ENCODE results near the gene CCDC146.
A peak's percentile ranks its signal among the peaks of the same experiment; 100 is the strongest.

CCDC146 gene

DNA sequence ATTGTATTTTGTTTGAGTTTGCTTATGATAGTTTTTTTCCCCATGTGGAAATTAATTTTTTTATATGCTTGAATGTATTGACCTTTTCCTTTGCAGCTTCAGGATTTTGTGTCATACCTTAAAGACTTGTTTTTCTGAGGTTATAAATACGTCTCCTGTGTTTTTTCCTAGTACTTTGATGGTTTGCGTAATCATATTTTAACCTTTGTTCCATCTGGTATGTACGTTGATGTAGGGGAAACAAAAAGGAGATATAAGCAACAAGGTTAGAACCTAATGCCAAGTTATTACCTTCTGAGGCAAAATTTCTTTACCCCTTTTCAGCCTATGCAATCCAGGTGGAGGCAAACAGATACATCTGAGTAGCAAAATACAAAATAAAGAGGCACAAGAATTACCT is 59.3 kb downstream of the CCDC146 start:
- no peak overlapping the region for H3K4me3 ChIP-seq (ENCODE audit: low read depth, low read length)
- TF ChIP-seq, protein P1, sequence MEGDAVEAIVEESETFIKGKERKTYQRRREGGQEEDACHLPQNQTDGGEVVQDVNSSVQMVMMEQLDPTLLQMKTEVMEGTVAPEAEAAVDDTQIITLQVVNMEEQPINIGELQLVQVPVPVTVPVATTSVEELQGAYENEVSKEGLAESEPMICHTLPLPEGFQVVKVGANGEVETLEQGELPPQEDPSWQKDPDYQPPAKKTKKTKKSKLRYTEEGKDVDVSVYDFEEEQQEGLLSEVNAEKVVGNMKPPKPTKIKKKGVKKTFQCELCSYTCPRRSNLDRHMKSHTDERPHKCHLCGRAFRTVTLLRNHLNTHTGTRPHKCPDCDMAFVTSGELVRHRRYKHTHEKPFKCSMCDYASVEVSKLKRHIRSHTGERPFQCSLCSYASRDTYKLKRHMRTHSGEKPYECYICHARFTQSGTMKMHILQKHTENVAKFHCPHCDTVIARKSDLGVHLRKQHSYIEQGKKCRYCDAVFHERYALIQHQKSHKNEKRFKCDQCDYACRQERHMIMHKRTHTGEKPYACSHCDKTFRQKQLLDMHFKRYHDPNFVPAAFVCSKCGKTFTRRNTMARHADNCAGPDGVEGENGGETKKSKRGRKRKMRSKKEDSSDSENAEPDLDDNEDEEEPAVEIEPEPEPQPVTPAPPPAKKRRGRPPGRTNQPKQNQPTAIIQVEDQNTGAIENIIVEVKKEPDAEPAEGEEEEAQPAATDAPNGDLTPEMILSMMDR (IDR thresholded peaks at IDR 0.05; ENCODE audit: borderline replicate concordance, insufficient read depth, low read depth, low read length) = no peak

- TF ChIP-seq, protein P1 (IDR thresholded peaks at IDR 0.05; ENCODE audit: borderline replicate concordance, insufficient read depth, low read depth, low read length) = no peak
- H3K4me3 ChIP-seq (ENCODE audit: low read depth, low read length) = no peak overlapping the region
Observed at GRCh38 chr7:77182261-77182660, 59.8 kb downstream of the CCDC146 start.

DNA sequence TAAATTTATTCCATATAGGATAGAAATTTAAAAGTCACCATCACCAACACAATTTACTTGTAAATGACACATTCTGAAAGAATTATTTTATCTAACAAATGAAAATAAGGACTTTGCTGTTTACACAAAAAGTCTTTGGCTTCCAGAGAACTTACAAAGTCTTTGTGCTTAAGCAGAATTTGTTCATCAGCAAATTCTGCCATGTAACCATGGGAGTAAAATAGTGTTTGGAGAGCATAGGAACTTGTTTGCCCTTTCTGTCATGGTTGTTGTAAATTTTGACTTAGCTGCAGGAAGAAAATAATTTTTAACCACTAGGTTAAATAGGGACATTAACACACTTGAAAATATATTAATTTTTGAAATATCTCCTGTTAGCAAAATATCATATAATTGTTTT is 62.0 kb downstream of the CCDC146 start:
- TF ChIP-seq, protein P1 (IDR thresholded peaks at IDR 0.05; ENCODE audit: borderline replicate concordance, insufficient read depth, low read depth, low read length) = no peak
- no peak overlapping the region for H3K4me3 ChIP-seq (ENCODE audit: low read depth, low read length)

- H3K4me3 ChIP-seq (ENCODE audit: low read depth, low read length) = no peak overlapping the region
- TF ChIP-seq, protein P1 (IDR thresholded peaks at IDR 0.05; ENCODE audit: borderline replicate concordance, insufficient read depth, low read depth, low read length) = no peak
Observed at GRCh38 chr7:77184990-77185389, 62.6 kb downstream of the CCDC146 start.

DNA sequence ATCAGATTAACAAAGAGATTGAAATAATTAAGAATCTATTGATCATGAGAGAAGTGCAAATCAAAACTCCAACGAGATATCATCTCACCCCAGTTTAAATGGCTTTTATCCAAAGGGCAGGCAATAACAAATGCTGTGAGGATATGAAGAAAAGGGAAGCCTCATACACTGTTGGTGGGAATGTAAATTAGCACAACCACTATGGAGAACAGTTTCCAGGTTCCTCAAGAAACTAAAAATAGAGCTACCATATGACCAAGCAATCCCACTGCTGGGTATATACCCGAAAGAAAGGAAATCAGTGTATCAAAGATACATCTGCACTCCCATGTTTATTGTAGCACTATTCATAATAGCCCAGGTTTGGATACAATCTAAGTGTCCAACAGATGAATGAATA is 63.5 kb downstream of the CCDC146 start:
- no peak overlapping the region for H3K4me3 ChIP-seq (ENCODE audit: low read depth, low read length)
- TF ChIP-seq, protein P1 (IDR thresholded peaks at IDR 0.05; ENCODE audit: borderline replicate concordance, insufficient read depth, low read depth, low read length) = no peak

- no peak overlapping the region for H3K4me3 ChIP-seq (ENCODE audit: low read depth, low read length)
- TF ChIP-seq, protein P1 (IDR thresholded peaks at IDR 0.05; ENCODE audit: borderline replicate concordance, insufficient read depth, low read depth, low read length) = no peak
Observed at GRCh38 chr7:77188731-77189437, 66.5 kb downstream of the CCDC146 start.

GRCh38 chr7:77197141-77197540 is 74.7 kb downstream of the CCDC146 start:
- TF ChIP-seq, protein P1 (IDR thresholded peaks at IDR 0.05; ENCODE audit: borderline replicate concordance, insufficient read depth, low read depth, low read length) = no peak
- peak overlapping the region; percentile 39 for H3K4me3 ChIP-seq (ENCODE audit: low read depth, low read length)
